ENCODE results near the gene DBNDD1.

The DBNDD1 gene

GRCh38 chr16:90027611-90028010, 8.4 kb upstream of the DBNDD1 start:
- H3K27ac ChIP-seq: no peak overlapping the region
- TF ChIP-seq CTCF (IDR thresholded peaks at IDR 0.05) (no peak), ZFX (IDR thresholded peaks at IDR 0.05; ENCODE audit: borderline replicate concordance) (no peak)

GRCh38 chr16:90026135-90026534, 6.9 kb upstream of the DBNDD1 start:
- TF ChIP-seq ZFX (IDR thresholded peaks at IDR 0.05; ENCODE audit: borderline replicate concordance): no peak
- no peak for TF ChIP-seq CTCF (IDR thresholded peaks at IDR 0.05)
- no peak overlapping the region for H3K27ac ChIP-seq

- no peak for TF ChIP-seq CTCF (IDR thresholded peaks at IDR 0.05)
- no peak for TF ChIP-seq ZFX (IDR thresholded peaks at IDR 0.05; ENCODE audit: borderline replicate concordance)
- peak overlapping the region; percentile 97 for H3K27ac ChIP-seq
Measured at GRCh38 chr16:90023078-90023447, 3.8 kb upstream of the DBNDD1 start.

- TF ChIP-seq CTCF (IDR thresholded peaks at IDR 0.05) (no peak), ZFX (IDR thresholded peaks at IDR 0.05; ENCODE audit: borderline replicate concordance) (no peak)
- peak overlapping the region; percentile 97 for H3K27ac ChIP-seq
Measured at GRCh38 chr16:90022209-90023077, 3.2 kb upstream of the DBNDD1 start.

GRCh38 chr16:90020838-90021382, 1.7 kb upstream of the DBNDD1 start:
- TF ChIP-seq ZFX (IDR thresholded peaks at IDR 0.05; ENCODE audit: borderline replicate concordance): no peak
- no peak for TF ChIP-seq CTCF (IDR thresholded peaks at IDR 0.05)
- peak overlapping the region; percentile 97 for H3K27ac ChIP-seq

GRCh38 chr16:90020260-90020837, 1.1 kb upstream of the DBNDD1 start:
- TF ChIP-seq ZFX (IDR thresholded peaks at IDR 0.05; ENCODE audit: borderline replicate concordance): no peak
- no peak for TF ChIP-seq CTCF (IDR thresholded peaks at IDR 0.05)
- H3K27ac ChIP-seq: peak overlapping the region; percentile 97

Data from 22Rv1 (cell line).